Fibroblast of gingiva (primary cell): ENCODE results near the gene PTGER3.
A peak's percentile ranks its signal among the peaks of the same experiment; 100 is the strongest.
"Not testable (repeated sequence)": the region's sequence is repeated elsewhere in the genome, so short reads cannot be mapped to it uniquely, and the experiment has no call there.

Experiments used
- DNase-seq: peaks from one replicate; pipeline ENCODE4 v3.0.0-alpha.2; 2011; ENCODE audit warnings: low read depth

Gene PTGER3

GRCh38 chr1:71002709-71003475 lies 44.7 kb downstream of the PTGER3 start:
- DNase-seq, result no peak

GRCh38 chr1:71001624-71002023 lies 46.0 kb downstream of the PTGER3 start:
- DNase-seq, result peak; percentile 10

- DNase-seq, result no peak
Measured at GRCh38 chr1:70997793-70998192, 49.8 kb downstream of the PTGER3 start.

- no peak for DNase-seq
Measured at GRCh38 chr1:70994753-70995268, 52.8 kb downstream of the PTGER3 start.

GRCh38 chr1:70993798-70994197 lies 53.8 kb downstream of the PTGER3 start:
- no peak for DNase-seq

- no peak for DNase-seq
Measured at GRCh38 chr1:70992521-70992920, 55.1 kb downstream of the PTGER3 start.

GRCh38 chr1:70990469-70991253 lies 57.0 kb downstream of the PTGER3 start:
- DNase-seq, result no peak

GRCh38 chr1:70987497-70987896 lies 60.1 kb downstream of the PTGER3 start:
- DNase-seq, result no peak

GRCh38 chr1:70985776-70986225 lies 61.8 kb downstream of the PTGER3 start:
- DNase-seq, result not testable (repeated sequence)

GRCh38 chr1:70985278-70985677 lies 62.3 kb downstream of the PTGER3 start:
- not testable (repeated sequence) for DNase-seq

GRCh38 chr1:70980361-70980760 lies 67.3 kb downstream of the PTGER3 start:
- DNase-seq, result no peak

- DNase-seq, result no peak
Measured at GRCh38 chr1:70979881-70980280, 67.7 kb downstream of the PTGER3 start.

- DNase-seq, result no peak
Measured at GRCh38 chr1:70979313-70979712, 68.3 kb downstream of the PTGER3 start.

GRCh38 chr1:70978623-70979022 lies 69.0 kb downstream of the PTGER3 start:
- no peak for DNase-seq

GRCh38 chr1:70977575-70977974 lies 70.0 kb downstream of the PTGER3 start:
- DNase-seq, result no peak

GRCh38 chr1:70977041-70977440 lies 70.6 kb downstream of the PTGER3 start:
- DNase-seq, result no peak

- DNase-seq, result no peak
Measured at GRCh38 chr1:70973754-70974153, 73.9 kb downstream of the PTGER3 start.

- no peak for DNase-seq
Measured at GRCh38 chr1:70970407-70970806, 77.2 kb downstream of the PTGER3 start.

GRCh38 chr1:70966018-70966638 lies 81.5 kb downstream of the PTGER3 start:
- no peak for DNase-seq

- no peak for DNase-seq
Measured at GRCh38 chr1:70963374-70963773, 84.2 kb downstream of the PTGER3 start.

GRCh38 chr1:70961374-70961975 lies 86.1 kb downstream of the PTGER3 start:
- no peak for DNase-seq

- no peak for DNase-seq
Measured at GRCh38 chr1:70948396-70949017, 99.1 kb downstream of the PTGER3 start.
